Tibial nerve (tissue), 3 donors: ENCODE data around the gene ADD3.

Experiments
- POLR2A ChIP-seq, 2 donors: fragments of 450-650 bp; IDR thresholded peaks; one replicate each; pipeline ENCODE4 v1.6.1; 2017; ENCODE audit warnings: antibody characterized with exemption in 2 of 2, mild to moderate bottlenecking in 2 of 2, moderate library complexity in 2 of 2
- TF ChIP-seq, protein P1 (sequence below), 5 experiments: fragments of 200-600 bp in 3 of 5; fragments of 450-650 bp in 2 of 5; sonication (generic) in 3 of 5; IDR thresholded peaks; one replicate each; pipeline ENCODE4 v1.5.1; 2016 to 2019; ENCODE audit warnings: antibody characterized with exemption in 5 of 5, mild to moderate bottlenecking in 3 of 5, moderate library complexity in 2 of 5

DNA sequence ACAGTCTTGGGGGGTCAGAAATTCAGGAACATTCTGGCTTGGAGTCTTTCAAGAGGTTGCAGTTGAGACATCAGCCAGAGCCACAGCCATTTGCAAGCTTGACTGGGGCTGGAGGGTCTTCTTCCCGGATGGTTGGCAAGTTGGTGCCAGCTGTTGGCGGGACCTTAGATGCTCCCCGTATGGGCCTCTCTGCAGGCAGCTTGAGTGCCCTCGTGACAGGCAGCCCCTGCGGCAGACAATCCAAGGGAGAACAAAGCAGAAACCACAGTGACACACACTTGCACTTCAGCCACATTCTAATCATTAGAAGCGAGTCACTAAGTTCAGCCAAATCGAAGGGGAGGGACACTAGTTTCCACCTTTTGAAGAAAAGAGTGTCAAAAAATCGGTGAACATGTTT lies 140.2 kb downstream of the ADD3 start:
- TF ChIP-seq, protein P1, sequence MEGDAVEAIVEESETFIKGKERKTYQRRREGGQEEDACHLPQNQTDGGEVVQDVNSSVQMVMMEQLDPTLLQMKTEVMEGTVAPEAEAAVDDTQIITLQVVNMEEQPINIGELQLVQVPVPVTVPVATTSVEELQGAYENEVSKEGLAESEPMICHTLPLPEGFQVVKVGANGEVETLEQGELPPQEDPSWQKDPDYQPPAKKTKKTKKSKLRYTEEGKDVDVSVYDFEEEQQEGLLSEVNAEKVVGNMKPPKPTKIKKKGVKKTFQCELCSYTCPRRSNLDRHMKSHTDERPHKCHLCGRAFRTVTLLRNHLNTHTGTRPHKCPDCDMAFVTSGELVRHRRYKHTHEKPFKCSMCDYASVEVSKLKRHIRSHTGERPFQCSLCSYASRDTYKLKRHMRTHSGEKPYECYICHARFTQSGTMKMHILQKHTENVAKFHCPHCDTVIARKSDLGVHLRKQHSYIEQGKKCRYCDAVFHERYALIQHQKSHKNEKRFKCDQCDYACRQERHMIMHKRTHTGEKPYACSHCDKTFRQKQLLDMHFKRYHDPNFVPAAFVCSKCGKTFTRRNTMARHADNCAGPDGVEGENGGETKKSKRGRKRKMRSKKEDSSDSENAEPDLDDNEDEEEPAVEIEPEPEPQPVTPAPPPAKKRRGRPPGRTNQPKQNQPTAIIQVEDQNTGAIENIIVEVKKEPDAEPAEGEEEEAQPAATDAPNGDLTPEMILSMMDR (IDR thresholded peaks at IDR 0.05) = no peak
- TF ChIP-seq POLR2A (IDR thresholded peaks at IDR 0.05) = no peak
